ENCODE results near the gene HYAL3. TPM values are rescaled to one million over a fixed set of nuclear protein-coding genes. Genes with fewer than 3 reads are reported as not detected.

The HYAL3 gene
- total and polyA plus RNA-seq, 2 donors (not counting 1 experiment from before 2014, with no cell fraction given): 3.7 to 4.2 TPM

DNA sequence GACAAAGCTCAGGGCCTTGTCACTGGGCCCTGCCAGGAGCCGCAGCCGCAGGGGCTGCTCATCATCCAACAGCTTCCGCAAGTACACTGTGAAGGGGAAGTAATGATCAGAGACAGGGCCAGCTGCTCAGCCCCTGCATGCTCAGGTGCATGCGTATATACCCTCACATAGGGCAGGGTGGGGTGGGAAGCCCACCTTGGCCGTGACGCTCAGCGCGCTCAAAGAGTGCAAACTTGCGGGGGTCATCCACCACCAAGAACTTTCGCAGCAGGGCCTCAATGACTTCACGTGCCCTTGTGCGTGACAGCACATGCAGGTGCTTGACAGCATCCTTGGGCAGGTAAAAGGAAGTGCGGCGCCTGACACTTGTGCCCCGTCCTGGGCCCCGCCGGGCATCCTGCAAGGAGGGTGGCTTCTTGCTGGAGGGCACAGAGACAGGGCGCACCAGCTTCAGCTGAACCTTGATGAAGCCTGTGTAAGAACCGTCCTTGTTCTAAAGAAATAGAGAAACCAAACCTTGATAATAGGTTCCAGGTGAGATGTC, 32.2 kb upstream of the HYAL3 start:
- Histone ChIP-seq H3K9me3 (ENCODE audit: control extremely low read depth in 1 of 3, control insufficient read depth in 2 of 3, insufficient read depth in 1 of 3, low read length in 2 of 3) (no peaks in the 10 kb centered on the region), H3K27me3 (replicated peaks in 1 of 4; ENCODE audit: control extremely low read depth in 1 of 4, control insufficient read depth in 3 of 4, insufficient read depth in 4 of 4, low read length in 3 of 4) (no peaks in the 10 kb centered on the region), H3K36me3 (replicated peaks in 1 of 2; ENCODE audit: control extremely low read depth in 1 of 2, control insufficient read depth in 1 of 2, extremely low read depth in 1 of 2, insufficient read depth in 2 of 2, low read length in 1 of 2) (peaks cover 0 to 53% of the 10 kb centered on the region in 2 experiments), H3K4me1 (ENCODE audit: control insufficient read depth in 2 of 2, insufficient read depth in 2 of 2, low read length in 2 of 2) (peaks cover 23 to 47% of the 10 kb centered on the region in 2 donors), H3K79me2 (ENCODE audit: control insufficient read depth, insufficient read depth, low read length) (peaks cover 68% of the 10 kb centered on the region), H3K4me2 (replicated peaks; ENCODE audit: low read depth, low read length, poor library complexity, severe bottlenecking) (no peak overlapping the region), H3K4me3 (ENCODE audit: control extremely low read depth in 1 of 5, extremely low read depth in 1 of 5, insufficient read depth in 1 of 5, low read depth in 2 of 5, low read length in 4 of 5) (no peak overlapping the region), H2AFZ (ENCODE audit: insufficient read depth, low read depth, low read length, poor library complexity, severe bottlenecking) (no peak overlapping the region), H4K20me1 (ENCODE audit: control insufficient read depth, insufficient read depth, low read length, poor library complexity, severe bottlenecking) (peaks cover 54% of the 10 kb centered on the region), H3K27ac (ENCODE audit: low read length in 2 of 2) (no peak overlapping the region), H3K9ac (ENCODE audit: low read length) (no peak overlapping the region)
- H3K9me3 Mint-ChIP-seq (ENCODE audit: insufficient read depth): no peaks in the 10 kb centered on the region
- no peak for ATAC-seq (ENCODE audit: low read depth)
- CTCF ChIA-PET: interaction anchor here (0.7 to 1.4 kb wide), 2 partner anchors 15 to 19 kb away, joined by 3 read pairs; partner anchors contain the start of genes CYB561D2 and NPRL2
- no peak overlapping the region for H3K27ac Mint-ChIP-seq
- 99% methylated on average over 17 of the region's 19 CpGs for WGBS (ENCODE audit: insufficient coverage)
- no peak for TF ChIP-seq EZH2 (IDR thresholded peaks at IDR 0.05; ENCODE audit: borderline replicate concordance, insufficient read depth, low read depth, low read length, poor library complexity, severe bottlenecking)
- TF ChIP-seq, protein P1, sequence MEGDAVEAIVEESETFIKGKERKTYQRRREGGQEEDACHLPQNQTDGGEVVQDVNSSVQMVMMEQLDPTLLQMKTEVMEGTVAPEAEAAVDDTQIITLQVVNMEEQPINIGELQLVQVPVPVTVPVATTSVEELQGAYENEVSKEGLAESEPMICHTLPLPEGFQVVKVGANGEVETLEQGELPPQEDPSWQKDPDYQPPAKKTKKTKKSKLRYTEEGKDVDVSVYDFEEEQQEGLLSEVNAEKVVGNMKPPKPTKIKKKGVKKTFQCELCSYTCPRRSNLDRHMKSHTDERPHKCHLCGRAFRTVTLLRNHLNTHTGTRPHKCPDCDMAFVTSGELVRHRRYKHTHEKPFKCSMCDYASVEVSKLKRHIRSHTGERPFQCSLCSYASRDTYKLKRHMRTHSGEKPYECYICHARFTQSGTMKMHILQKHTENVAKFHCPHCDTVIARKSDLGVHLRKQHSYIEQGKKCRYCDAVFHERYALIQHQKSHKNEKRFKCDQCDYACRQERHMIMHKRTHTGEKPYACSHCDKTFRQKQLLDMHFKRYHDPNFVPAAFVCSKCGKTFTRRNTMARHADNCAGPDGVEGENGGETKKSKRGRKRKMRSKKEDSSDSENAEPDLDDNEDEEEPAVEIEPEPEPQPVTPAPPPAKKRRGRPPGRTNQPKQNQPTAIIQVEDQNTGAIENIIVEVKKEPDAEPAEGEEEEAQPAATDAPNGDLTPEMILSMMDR (IDR thresholded peaks at IDR 0.05): no peak
- POLR2A ChIA-PET: interaction anchor here (0.7 kb wide), 1 partner anchor 12 kb away, joined by 4 read pairs; no protein-coding TSS in a partner anchor
- no peaks in the 10 kb centered on the region for H3K27me3 Mint-ChIP-seq
- intact Hi-C loops (cut with micrococcal nuclease): no loop called here
- peaks cover 35% of the 10 kb centered on the region for H3K4me1 Mint-ChIP-seq
- DNase-seq: no peak
- H3K4me3 Mint-ChIP-seq: no peak overlapping the region

DNA sequence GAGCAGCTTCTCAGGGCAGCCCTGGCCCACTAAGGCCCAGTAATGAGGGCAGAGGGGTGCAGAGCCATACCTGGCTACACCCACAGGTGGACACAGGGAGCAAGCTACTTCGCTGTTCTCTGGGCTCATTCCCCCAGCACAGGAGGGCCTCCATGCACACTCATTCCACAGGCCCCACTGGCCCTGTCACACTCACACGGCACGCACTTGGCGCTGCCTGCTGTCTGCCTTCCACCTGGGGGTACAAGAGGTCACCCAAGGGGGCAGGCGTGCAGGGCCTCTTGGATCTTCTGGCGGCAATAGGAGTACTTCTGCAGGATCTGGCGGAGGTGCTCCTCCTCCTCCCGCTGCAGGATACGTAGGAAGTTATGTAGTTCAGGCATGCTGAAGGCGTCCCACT, 31.1 kb upstream of the HYAL3 start:
- ChIA-PET POLR2A (interaction anchor here (0.7 to 2.9 kb wide), 2 partner anchors 10 to 1170 kb away, joined by 6 to 9 read pairs; partner anchors contain the start of gene RASSF1), CTCF (no interaction called here)
- peaks cover 14 to 36% of the 10 kb centered on the region in 2 donors for H3K4me1 ChIP-seq (ENCODE audit: control insufficient read depth in 2 of 2, insufficient read depth in 2 of 2, low read length in 2 of 2)
- DNase-seq: no peak
- no peaks in the 10 kb centered on the region for H3K9me3 ChIP-seq (ENCODE audit: control extremely low read depth in 1 of 3, control insufficient read depth in 2 of 3, insufficient read depth in 1 of 3, low read length in 2 of 3)
- no peak overlapping the region for H3K9ac ChIP-seq (ENCODE audit: low read length)
- peaks cover 0 to 57% of the 10 kb centered on the region in 2 experiments for H3K36me3 ChIP-seq (replicated peaks in 1 of 2; ENCODE audit: control extremely low read depth in 1 of 2, control insufficient read depth in 1 of 2, extremely low read depth in 1 of 2, insufficient read depth in 2 of 2, low read length in 1 of 2)
- no peak overlapping the region for H3K4me3 ChIP-seq (ENCODE audit: control extremely low read depth in 1 of 5, extremely low read depth in 1 of 5, insufficient read depth in 1 of 5, low read depth in 2 of 5, low read length in 4 of 5)
- no peak for ATAC-seq (ENCODE audit: low read depth)
- no peaks in the 10 kb centered on the region for H3K27me3 ChIP-seq (replicated peaks in 1 of 4; ENCODE audit: control extremely low read depth in 1 of 4, control insufficient read depth in 3 of 4, insufficient read depth in 4 of 4, low read length in 3 of 4)
- 94% methylated on average over 10 of the region's 10 CpGs for WGBS (ENCODE audit: insufficient coverage)
- Mint-ChIP-seq H3K4me3 (no peak overlapping the region), H3K4me1 (peaks cover 30% of the 10 kb centered on the region), H3K9me3 (ENCODE audit: insufficient read depth) (no peaks in the 10 kb centered on the region), H3K27me3 (no peaks in the 10 kb centered on the region), H3K27ac (peak overlapping the region; percentile 26)
- no peak overlapping the region for H3K4me2 ChIP-seq (replicated peaks; ENCODE audit: low read depth, low read length, poor library complexity, severe bottlenecking)
- intact Hi-C loops (cut with micrococcal nuclease): no loop called here
- H3K79me2 ChIP-seq (ENCODE audit: control insufficient read depth, insufficient read depth, low read length): peaks cover 63% of the 10 kb centered on the region
- peaks cover 48% of the 10 kb centered on the region for H4K20me1 ChIP-seq (ENCODE audit: control insufficient read depth, insufficient read depth, low read length, poor library complexity, severe bottlenecking)
- TF ChIP-seq EZH2 (IDR thresholded peaks at IDR 0.05; ENCODE audit: borderline replicate concordance, insufficient read depth, low read depth, low read length, poor library complexity, severe bottlenecking): no peak
- TF ChIP-seq, protein P1 (IDR thresholded peaks at IDR 0.05): no peak
- no peak overlapping the region for H2AFZ ChIP-seq (ENCODE audit: insufficient read depth, low read depth, low read length, poor library complexity, severe bottlenecking)
- H3K27ac ChIP-seq (ENCODE audit: low read length in 2 of 2): no peak overlapping the region

All from B cell (primary cell).